Erythroblast (primary cell): ENCODE results near the gene BEX5.
"Not testable (repeated sequence)": the region's sequence is repeated elsewhere in the genome, so short reads cannot be mapped to it uniquely, and the experiment has no call there.

ENCODE experiments used
- DNase-seq, 2 experiments: peaks; one replicate each; lab custom pipeline; 2025; lab: John Stamatoyannopoulos, UW
- GATA1 ChIP-seq: IDR thresholded peaks from 2 replicates; pipeline ENCODE4 v1.6.1; 2011; ENCODE audit warnings: low read depth, mild to moderate bottlenecking, control low read depth, low read length, moderate library complexity
- POLR2A ChIP-seq: IDR thresholded peaks from 2 replicates; pipeline ENCODE4 v1.6.1; 2011; ENCODE audit warnings: mild to moderate bottlenecking, low read length

Gene BEX5

DNA sequence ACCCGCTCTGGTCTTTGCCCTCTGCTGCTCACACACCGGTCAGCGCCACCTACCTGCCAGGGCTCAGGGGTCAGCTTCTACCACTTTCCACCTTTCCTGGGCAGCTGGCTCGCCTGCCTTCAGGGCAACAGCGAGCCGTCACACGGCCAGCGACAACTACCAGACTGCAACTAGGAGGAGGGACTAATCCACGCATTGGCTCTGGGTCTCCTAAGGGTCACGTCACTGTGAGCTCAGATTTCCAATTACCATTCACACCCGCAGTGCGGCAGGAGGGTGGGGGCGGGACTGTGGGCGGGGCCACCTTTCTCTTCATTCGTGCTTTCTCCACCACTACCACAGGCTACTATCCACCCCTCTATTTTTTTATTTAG is at the start of gene BEX5:
Gene BEX5, minus strand, starts transcription at position 172 of the 374 bp plus-strand sequence. CDS start 1,712 bp downstream, outside the sequence.
- no peak for DNase-seq
- TF ChIP-seq GATA1 = no peak
- no peak for TF ChIP-seq POLR2A

DNA sequence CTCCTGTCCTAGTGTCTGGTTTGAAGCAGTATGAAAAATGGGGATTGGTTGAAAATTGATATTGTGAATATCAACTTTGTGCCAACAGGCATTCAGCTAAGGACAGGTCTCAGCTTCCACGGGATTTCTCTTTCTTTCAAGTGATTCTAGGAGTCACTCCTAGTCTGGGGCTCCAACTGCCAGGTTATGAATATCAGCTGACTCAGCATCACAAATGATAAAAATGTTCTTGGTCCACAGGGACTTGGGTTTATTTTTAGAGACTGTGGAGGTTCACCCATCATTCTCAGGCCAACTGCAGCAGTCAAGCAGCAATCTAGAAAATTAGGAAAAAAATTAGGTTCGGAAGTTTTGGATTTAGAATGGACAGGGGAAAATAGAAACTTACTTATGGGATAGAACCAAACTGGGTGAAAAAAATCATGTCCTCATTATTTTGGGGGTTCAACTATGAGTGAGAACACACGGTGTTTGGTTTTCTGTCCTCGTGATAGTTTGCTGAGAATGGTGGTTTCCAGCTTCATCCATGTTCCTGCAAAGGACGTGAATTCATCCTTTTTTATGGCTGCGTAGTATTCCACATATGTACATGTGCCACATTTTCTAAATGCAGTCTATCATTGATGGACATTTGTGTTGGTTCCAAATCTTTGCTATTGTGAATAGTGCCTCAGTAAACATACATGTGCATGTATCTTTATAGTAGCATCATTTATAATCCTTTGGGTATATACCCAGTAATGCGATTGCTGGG is 30.4 kb upstream of the BEX5 start:
- no peak for DNase-seq
- no peak for TF ChIP-seq POLR2A
- no peak for TF ChIP-seq GATA1

DNA sequence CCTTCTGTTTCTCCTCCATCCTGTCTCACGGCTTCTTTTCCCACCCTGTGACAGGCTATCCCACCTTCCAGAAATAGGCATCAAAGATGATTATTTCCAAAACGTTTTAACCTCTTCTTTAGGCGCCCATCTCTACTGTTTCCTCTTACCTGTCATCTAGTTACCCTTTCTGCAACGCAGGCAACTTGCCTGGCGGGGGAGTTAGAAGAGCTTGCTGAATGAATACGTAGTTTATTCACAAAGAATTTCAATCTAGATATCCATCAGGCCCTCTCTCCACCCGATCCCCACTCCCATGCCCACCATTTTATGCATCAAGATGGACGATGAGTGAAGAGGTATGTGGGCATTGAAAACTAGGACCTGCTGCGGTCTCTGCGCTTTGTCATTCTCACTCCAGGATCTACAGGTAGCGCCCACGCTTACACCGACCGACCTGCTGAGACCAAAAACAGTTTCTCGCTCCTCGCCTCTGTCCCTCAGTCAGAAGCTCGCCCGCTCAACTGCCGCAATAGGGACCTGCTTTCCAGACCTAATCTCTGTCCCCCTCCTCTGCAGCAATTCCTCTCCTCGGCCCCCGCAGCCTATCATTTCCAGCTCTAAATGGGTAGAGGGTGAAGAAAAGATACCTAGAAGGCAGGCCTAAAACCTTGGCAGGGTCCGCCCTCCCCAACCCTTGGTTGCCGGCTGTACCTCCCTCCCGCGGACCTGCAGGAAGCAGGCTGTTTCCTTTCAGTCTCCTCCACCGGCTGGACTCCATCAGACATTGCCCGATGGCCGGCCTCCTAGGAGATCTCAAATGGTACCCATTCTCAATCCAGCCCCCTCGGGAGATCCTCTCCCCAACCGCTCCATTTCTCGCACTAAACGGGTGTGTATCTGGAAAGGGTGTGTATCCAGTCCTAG is 624 bp downstream of the BEX5 start:
- no peak for DNase-seq
- no peak for TF ChIP-seq POLR2A
- no peak for TF ChIP-seq GATA1

DNA sequence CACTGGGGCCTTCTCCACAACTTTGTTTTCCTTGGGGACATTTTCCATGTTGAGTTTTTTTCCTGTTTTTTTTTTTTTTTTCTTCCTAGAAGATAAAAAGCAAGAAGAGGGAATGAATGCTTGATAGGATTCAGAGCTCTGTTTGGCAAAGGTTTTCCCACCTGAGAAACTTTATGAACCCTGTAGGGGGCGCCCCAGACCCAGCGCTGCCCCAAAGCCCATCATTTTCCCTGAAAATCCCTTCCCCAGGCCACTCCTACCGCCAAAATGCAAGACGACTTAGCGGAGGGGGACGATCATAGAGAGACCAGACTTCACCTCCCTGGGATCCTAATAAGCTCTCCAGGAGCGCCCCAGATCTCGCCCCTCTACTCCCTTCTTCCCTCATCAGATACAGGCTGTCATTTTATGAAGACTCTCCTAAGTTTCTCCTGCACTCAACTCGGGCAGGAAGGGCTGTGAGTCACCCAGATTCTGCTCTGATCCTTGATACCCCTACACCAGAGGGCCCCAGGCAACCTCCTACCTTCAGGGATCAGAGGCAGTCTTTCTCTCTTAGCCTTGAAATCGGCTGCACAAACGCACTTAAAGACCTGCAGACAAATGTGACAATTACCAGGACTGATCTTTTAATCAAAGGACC is 1.4 kb downstream of the BEX5 start:
- no peak for TF ChIP-seq POLR2A
- TF ChIP-seq GATA1 = no peak
- no peak for DNase-seq

DNA sequence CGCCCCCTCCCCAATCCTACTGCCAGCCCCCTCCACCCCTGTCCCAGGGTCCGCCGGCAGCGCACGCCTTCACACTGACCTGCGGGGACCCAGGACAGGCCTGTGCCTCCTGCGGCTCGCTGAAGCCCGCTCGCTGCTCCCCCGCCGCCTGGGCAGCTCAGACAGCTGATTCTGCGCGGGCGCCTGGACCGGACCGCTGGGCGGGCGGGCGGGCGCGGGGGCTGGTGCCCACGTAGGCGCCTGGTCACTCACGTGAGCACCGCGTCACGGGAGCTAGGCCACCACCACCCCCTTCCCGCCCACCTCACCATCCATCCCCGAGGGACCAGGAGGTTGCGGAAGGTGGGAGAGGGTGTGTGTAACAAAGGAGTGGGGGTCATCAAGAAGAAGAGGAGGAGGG is 13.5 kb downstream of the BEX5 start, which contains the start of gene TCEAL6:
Gene TCEAL6, minus strand, starts transcription at position 208 of the 400 bp plus-strand sequence.
- not testable (repeated sequence) for DNase-seq

DNA sequence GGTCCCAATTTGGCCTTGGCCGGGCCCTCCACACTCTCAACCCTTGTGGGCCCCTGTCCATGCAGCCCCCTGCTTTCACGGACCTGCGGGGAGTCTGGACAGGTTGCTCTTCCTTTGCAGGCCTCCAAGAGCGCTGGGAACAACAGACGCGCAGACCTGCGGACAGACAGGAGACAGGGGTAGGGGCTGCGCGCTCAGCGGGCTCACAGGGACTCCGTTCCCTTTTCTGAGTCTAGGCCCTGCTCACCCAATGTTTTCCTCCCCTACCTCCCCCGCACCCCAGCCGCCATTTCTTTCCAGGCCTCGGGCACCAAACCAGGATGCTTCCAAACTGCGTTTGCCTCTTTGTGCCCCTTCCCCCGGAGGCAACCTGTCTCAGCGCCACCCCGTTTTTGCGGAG is 14.1 kb downstream of the BEX5 start:
- not testable (repeated sequence) for DNase-seq

DNA sequence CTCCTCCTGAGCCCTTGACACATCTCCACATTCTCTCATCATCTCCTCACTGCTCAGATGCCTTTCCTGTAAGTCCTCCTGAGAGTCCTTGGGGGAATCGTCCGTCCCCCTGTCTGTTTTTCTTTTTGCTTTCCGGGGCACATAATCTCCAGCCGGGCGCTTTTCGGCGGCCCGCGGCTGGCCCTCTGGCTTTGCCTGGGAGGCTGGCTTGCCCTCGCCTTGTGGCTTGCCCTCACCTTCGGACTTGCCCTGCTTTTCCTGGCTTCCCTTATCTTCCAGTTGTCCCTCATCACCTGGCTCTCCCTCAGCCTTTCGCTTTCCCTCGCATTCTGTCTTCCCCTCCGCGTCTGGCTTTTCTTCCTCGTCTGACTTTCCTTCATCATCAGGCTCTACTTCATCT is 14.9 kb downstream of the BEX5 start:
- DNase-seq = not testable (repeated sequence)

DNA sequence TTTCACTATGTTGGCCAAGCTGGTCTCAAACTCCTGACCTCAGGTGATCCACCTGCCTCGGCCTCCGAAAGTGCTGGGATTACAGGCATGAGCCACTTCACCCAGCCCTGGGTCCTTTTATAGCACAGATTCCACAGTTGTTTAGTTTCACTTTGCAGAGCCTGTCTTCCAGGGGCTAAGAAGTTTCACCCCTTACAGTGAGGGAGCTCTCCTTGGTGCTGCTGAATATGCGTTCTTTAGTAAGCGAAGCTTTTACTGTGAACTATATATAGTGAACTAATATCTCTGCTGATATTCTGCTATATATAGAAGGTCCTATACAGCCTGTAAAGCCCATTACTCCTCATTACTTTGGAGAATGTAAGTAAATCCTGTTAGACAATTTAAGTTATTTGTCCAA is 17.7 kb downstream of the BEX5 start:
- TF ChIP-seq POLR2A (no peak), GATA1 (no peak)
- DNase-seq = no peak

DNA sequence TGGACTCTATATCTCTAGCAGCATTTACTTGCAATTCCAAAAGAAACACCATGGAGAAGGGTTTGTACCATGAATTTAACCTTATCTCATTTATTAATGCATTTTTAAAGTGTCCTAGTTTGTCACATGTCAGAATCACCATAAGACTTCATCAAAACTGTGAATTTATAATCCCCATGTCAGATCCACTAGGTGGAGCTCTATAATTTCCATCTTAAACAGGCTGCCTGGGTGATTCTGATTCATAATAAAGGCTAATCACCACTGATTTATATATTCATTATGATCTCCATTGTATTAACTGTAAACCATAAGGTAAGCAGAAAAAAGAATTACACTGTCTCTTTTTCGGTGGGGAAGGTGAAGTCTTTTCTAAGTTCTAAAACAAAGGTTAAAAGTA is 26.3 kb downstream of the BEX5 start:
- DNase-seq = peak; percentile 0 to 3
- TF ChIP-seq POLR2A (no peak), GATA1 (no peak)

DNA sequence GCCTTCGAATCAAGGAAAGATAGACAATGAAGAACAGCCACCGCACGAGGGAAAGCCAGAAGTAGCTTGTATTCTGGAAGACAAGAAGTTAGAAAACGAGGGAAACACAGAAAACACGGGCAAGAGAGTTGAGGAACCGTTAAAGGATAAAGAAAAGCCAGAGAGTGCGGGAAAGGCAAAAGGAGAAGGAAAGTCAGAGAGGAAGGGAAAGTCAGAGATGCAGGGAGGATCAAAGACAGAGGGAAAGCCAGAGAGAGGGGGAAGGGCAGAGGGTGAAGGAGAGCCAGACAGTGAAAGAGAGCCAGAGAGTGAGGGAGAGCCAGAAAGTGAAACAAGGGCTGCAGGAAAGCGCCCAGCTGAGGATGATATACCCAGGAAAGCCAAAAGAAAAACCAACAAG is 28.9 kb downstream of the BEX5 start:
- TF ChIP-seq GATA1 (no peak), POLR2A (no peak)
- DNase-seq = no peak

DNA sequence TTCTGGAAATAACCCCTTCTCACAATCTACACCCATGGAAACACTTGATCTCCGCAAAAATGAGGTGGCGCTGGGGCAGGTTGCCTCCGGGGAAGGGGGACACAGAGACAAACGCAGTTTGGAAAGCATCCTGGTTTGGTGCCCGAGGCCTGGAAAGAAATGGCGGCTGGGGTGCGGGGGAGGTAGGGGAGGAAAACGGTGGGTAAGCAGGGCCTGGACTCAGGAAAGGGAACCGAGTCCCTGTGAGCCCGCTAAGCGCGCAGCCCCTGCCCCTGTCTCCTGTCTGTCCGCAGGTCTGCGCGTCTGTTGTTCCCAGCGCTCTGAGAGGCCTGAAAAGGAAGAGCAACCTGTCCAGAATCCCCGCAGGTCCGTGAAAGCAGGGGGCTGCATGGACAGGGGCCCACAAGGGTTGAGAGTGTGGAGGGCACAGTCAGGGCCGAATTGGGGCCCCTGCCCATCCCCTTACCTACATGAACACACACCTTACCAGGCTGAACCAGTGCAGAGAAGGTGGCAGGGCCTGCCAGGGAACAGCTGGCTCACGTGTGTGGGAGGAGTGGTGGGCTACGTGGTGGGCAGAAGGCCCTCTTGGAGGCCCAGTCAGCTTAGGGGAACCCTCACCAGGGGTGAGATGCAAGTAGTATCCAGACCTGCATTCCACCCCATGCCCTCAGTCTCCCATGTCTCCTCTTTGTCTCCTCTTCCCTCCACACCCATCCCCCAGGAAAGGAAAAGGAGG is 29.5 kb downstream of the BEX5 start:
- not testable (repeated sequence) for DNase-seq

DNA sequence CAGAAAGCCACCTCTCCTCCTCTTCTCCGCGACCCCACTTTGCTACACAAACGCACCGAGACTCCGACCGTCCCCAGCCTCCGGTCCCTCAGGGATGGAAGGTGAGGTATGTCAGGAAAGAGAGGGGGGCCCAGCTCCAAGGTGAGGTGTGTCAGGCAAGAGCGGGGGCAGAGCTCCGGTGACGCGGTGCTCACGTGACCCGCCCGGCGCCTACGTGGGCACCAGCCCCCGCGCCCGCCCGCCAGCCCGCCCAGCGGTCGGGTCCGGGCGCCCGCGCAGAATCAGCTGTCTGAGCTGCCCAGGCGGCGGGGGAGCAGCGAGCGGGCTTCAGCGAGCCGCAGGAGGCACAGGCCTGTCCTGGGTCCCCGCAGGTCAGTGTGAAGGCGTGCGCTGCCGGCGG is 30.3 kb downstream of the BEX5 start, which contains the start of gene TCEAL2:
Gene TCEAL2, plus strand, starts transcription at position 244 of the 400 bp plus-strand sequence. CDS start 1,152 bp downstream, outside the sequence.
- not testable (repeated sequence) for DNase-seq

DNA sequence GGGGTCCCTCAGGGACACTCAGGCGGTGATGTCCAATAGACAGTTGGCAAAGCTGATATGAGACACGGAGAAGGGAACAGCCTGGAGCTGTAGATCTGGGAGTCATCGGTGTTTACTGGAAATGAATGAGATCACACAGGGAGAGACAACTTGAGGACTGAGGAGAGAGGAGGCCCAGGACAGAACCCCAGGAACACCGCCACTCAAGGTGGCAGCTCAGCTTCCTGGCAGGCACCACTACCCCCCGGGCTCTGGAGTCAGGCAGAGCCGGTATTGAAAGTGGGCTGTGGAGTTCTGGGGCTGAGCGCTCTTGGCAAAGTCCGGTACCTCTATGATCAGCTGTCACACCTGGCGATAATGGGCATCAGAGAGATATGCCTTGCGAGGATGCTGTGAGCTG is 30.8 kb downstream of the BEX5 start:
- DNase-seq = not testable (repeated sequence)

DNA sequence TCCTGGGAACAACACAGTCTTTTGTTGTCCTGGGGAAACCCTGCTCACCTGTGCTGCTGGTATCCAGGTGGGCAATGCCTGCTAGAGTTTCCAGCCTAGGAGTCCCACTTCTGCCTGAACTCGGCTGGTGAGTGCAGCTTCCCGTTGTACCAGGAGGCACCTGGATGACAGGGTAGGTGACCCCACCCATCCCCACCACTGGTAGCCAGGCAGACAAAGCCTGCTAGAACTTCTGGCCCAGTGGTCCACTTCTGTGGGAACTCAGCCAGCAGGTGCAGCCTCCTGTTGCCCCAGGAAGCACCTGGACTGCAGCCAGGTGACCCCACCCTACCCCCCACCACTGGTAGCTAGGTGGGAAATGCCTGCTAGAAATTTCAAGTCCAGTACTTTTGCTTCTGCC is 40.0 kb downstream of the BEX5 start:
- no peak for TF ChIP-seq GATA1
- DNase-seq = no peak
